Measurements from ENCODE around the gene NDUFV2. TPM values are rescaled to one million over a fixed set of nuclear protein-coding genes. Genes with fewer than 3 reads are reported as not detected.
"Not testable (repeated sequence)": the region's sequence is repeated elsewhere in the genome, so short reads cannot be mapped to it uniquely, and the experiment has no call there.

Gene NDUFV2
- total and polyA plus RNA-seq, 2 experiments from 2014 or later = 111 to 391 TPM

- no peaks in the 10 kb centered on the region for H3K36me3 ChIP-seq
- TF ChIP-seq, protein P1, sequence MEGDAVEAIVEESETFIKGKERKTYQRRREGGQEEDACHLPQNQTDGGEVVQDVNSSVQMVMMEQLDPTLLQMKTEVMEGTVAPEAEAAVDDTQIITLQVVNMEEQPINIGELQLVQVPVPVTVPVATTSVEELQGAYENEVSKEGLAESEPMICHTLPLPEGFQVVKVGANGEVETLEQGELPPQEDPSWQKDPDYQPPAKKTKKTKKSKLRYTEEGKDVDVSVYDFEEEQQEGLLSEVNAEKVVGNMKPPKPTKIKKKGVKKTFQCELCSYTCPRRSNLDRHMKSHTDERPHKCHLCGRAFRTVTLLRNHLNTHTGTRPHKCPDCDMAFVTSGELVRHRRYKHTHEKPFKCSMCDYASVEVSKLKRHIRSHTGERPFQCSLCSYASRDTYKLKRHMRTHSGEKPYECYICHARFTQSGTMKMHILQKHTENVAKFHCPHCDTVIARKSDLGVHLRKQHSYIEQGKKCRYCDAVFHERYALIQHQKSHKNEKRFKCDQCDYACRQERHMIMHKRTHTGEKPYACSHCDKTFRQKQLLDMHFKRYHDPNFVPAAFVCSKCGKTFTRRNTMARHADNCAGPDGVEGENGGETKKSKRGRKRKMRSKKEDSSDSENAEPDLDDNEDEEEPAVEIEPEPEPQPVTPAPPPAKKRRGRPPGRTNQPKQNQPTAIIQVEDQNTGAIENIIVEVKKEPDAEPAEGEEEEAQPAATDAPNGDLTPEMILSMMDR (IDR thresholded peaks at IDR 0.05; ENCODE audit: low read depth, low read length) = no peak
- H3K9me3 ChIP-seq (ENCODE audit: low read depth) = no peaks in the 10 kb centered on the region
- no peak overlapping the region for H3K4me3 ChIP-seq
- no peak for DNase-seq (ENCODE audit: low read depth in 1 of 2, low spot score in 1 of 2)
- no peaks in the 10 kb centered on the region for H3K4me1 ChIP-seq (ENCODE audit: low read depth)
- H3K27me3 ChIP-seq = peaks cover 4% of the 10 kb centered on the region
- no peak overlapping the region for H3K27ac ChIP-seq
Observed at GRCh38 chr18:9090578-9090977, 11.9 kb upstream of the NDUFV2 start.

GRCh38 chr18:9091066-9091476 is 11.4 kb upstream of the NDUFV2 start:
- H3K4me3 ChIP-seq = no peak overlapping the region
- H3K27ac ChIP-seq = no peak overlapping the region
- no peaks in the 10 kb centered on the region for H3K9me3 ChIP-seq (ENCODE audit: low read depth)
- no peaks in the 10 kb centered on the region for H3K36me3 ChIP-seq
- TF ChIP-seq, protein P1 (IDR thresholded peaks at IDR 0.05; ENCODE audit: low read depth, low read length) = no peak
- H3K27me3 ChIP-seq = peaks cover 4% of the 10 kb centered on the region
- no peak for DNase-seq (ENCODE audit: low read depth in 1 of 2, low spot score in 1 of 2)
- H3K4me1 ChIP-seq (ENCODE audit: low read depth) = no peaks in the 10 kb centered on the region

DNA sequence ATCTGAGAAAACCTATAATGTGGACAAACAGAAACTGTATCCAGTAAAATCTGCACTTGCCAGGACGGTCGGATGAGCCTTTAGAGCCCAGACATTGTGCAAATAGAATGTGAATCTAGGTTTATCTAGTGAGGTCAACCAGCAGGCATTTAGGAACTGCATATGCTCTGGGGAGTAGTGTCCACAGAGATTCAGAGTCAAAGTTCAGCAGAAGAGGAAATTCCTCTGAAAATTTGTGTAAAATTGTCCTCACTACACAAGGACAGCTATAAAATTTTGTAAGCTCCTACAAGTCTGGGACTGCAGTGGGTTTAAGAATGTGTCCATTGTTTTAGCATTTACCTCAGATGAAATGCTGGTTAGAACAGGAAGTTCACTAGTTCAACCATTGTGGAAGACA is 9.8 kb upstream of the NDUFV2 start:
- Histone ChIP-seq H3K27ac (no peak overlapping the region), H3K4me1 (ENCODE audit: low read depth) (no peaks in the 10 kb centered on the region), H3K9me3 (ENCODE audit: low read depth) (no peaks in the 10 kb centered on the region), H3K4me3 (no peak overlapping the region), H3K36me3 (no peaks in the 10 kb centered on the region), H3K27me3 (peaks cover 4% of the 10 kb centered on the region)
- TF ChIP-seq, protein P1 (IDR thresholded peaks at IDR 0.05; ENCODE audit: low read depth, low read length) = no peak
- peak in 1 of 2 donors; percentile 68 for DNase-seq (ENCODE audit: low read depth in 1 of 2, low spot score in 1 of 2)

- not testable (repeated sequence) for H3K36me3 ChIP-seq; H3K27me3 ChIP-seq; DNase-seq (ENCODE audit: low read depth in 1 of 2, low spot score in 1 of 2); H3K4me1 ChIP-seq (ENCODE audit: low read depth); H3K9me3 ChIP-seq (ENCODE audit: low read depth); H3K4me3 ChIP-seq; H3K27ac ChIP-seq
Observed at GRCh38 chr18:9093109-9093508, 9.4 kb upstream of the NDUFV2 start.

DNA sequence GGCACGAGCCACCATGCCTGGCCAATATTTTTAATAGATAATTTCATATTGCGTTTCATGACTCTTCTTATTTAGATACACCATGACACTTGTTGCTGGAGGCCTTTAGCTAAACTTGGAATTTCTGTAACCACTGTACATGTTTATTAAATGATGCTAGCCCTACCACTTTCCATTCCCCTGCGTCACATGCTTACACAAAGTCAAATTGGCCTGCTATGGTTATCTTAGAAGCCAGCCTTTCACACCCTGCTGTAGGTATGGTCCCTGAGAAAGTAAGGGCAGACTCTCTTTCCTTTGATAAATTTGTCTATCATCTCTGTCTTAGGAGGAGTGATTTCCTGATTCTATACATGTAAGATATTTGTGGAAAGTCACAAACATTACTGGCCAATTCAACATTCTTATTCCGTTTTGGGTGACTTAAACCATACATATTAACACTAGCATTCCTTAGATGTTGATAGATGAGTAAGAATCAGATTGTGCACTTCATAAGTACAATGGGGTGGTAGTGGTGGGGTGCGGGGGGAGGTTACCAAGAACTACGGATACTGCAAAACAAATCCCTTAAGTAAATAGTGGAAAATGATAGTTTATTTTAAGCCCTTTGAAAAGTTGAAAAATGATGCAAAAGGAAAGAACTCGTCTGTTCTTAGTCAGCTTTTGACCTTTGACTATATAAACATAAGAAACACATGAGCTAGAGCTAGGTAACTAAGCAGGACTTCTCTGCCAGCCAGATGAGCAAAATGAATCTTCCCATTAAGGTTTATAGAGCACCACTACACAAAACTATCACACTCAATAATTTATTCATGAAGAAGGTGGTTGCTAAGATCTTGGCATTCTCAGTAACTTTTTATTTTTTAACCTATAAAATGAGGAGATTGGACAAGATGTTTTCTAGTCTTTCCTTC is 7.9 kb upstream of the NDUFV2 start:
- no peak overlapping the region for H3K27ac ChIP-seq
- peak in 1 of 2 donors; percentile 71 for DNase-seq (ENCODE audit: low read depth in 1 of 2, low spot score in 1 of 2)
- TF ChIP-seq, protein P1 (IDR thresholded peaks at IDR 0.05; ENCODE audit: low read depth, low read length) = no peak
- no peak overlapping the region for H3K4me3 ChIP-seq
- no peaks in the 10 kb centered on the region for H3K27me3 ChIP-seq
- no peaks in the 10 kb centered on the region for H3K9me3 ChIP-seq (ENCODE audit: low read depth)
- H3K36me3 ChIP-seq = no peaks in the 10 kb centered on the region
- H3K4me1 ChIP-seq (ENCODE audit: low read depth) = no peaks in the 10 kb centered on the region

- no peaks in the 10 kb centered on the region for H3K9me3 ChIP-seq (ENCODE audit: low read depth)
- TF ChIP-seq, protein P1 (IDR thresholded peaks at IDR 0.05; ENCODE audit: low read depth, low read length) = no peak
- H3K27me3 ChIP-seq = no peaks in the 10 kb centered on the region
- H3K36me3 ChIP-seq = no peaks in the 10 kb centered on the region
- H3K4me1 ChIP-seq (ENCODE audit: low read depth) = no peaks in the 10 kb centered on the region
- no peak overlapping the region for H3K4me3 ChIP-seq
- peak in 1 of 2 donors; percentile 57 for DNase-seq (ENCODE audit: low read depth in 1 of 2, low spot score in 1 of 2)
- no peak overlapping the region for H3K27ac ChIP-seq
Observed at GRCh38 chr18:9095297-9096006, 7.0 kb upstream of the NDUFV2 start.

All from cardiac muscle cell (in vitro differentiated cells and primary cell).